Spinal cord (tissue), 4 donors: ENCODE results near the gene OR5D13. TPM values are rescaled to one million over a fixed set of nuclear protein-coding genes. Genes with fewer than 3 reads are reported as not detected.

Source experiments
- polyA plus RNA-seq, 2 donors: library from polyadenylated mRNA; unstranded; fragments of 120-200 nt; gene quantifications; one replicate each; pipeline ENCODE4 v1.2.1, GENCODE V29; 2013; ENCODE audit not compliant: insufficient read length in 2 of 2
- total RNA-seq, 2 donors: library from RNA; depleted of rRNA in 1 of 2; stranded (reverse); fragments of 120-200 nt in 1 of 2; fragments of >200 nt in 1 of 2; gene quantifications; one replicate each; pipeline versions ENCODE4 v1.2.3 to v1.2.4, GENCODE V29; 2013 to 2014

Gene OR5D13
- total and polyA plus RNA-seq, 4 donors = not detected

Other genes starting within 250 kb of the OR5D13 start
- not detected for gene OR4C15, start 219.0 kb upstream of the OR5D13 start, total RNA-seq
- not detected for gene OR4C15, start 219.0 kb upstream of the OR5D13 start, polyA plus RNA-seq
- not detected for gene OR4C16, start 201.3 kb upstream of the OR5D13 start, total RNA-seq
- gene OR4C16, start 201.3 kb upstream of the OR5D13 start, polyA plus RNA-seq = not detected
- not detected for gene OR4C11, start 165.8 kb upstream of the OR5D13 start, total RNA-seq
- gene OR4C11, start 165.8 kb upstream of the OR5D13 start, polyA plus RNA-seq = not detected
- gene OR4P4, start 138.3 kb upstream of the OR5D13 start, total RNA-seq = not detected
- under 1 TPM in 1 of 2 donors, not detected in 1; 0.15 TPM for gene OR4P4, start 138.3 kb upstream of the OR5D13 start, polyA plus RNA-seq
- gene OR4S2, start 125.1 kb upstream of the OR5D13 start, total RNA-seq = not detected
- gene OR4S2, start 125.1 kb upstream of the OR5D13 start, polyA plus RNA-seq = not detected
- not detected for gene OR4C6, start 111.2 kb upstream of the OR5D13 start, total RNA-seq
- gene OR4C6, start 111.2 kb upstream of the OR5D13 start, polyA plus RNA-seq = not detected
- gene OR5D14, start 22.1 kb downstream of the OR5D13 start, total RNA-seq = not detected
- not detected for gene OR5D14, start 22.1 kb downstream of the OR5D13 start, polyA plus RNA-seq
- gene OR5L1, start 37.9 kb downstream of the OR5D13 start, total RNA-seq = not detected
- gene OR5L1, start 37.9 kb downstream of the OR5D13 start, polyA plus RNA-seq = not detected
- not detected for gene OR5D18, start 46.2 kb downstream of the OR5D13 start, total RNA-seq
- gene OR5D18, start 46.2 kb downstream of the OR5D13 start, polyA plus RNA-seq = not detected
- not detected for gene OR5L2, start 53.8 kb downstream of the OR5D13 start, total RNA-seq
- gene OR5L2, start 53.8 kb downstream of the OR5D13 start, polyA plus RNA-seq = not detected
- not detected for gene OR5D16, start 65.3 kb downstream of the OR5D13 start, total RNA-seq
- gene OR5D16, start 65.3 kb downstream of the OR5D13 start, polyA plus RNA-seq = not detected
- gene TRIM51, start 109.9 kb downstream of the OR5D13 start, total RNA-seq = not detected
- not detected for gene TRIM51, start 109.9 kb downstream of the OR5D13 start, polyA plus RNA-seq
- not detected for gene OR5W2, start 141.1 kb downstream of the OR5D13 start, total RNA-seq
- not detected for gene OR5W2, start 141.1 kb downstream of the OR5D13 start, polyA plus RNA-seq
- gene OR5I1, start 163.0 kb downstream of the OR5D13 start, total RNA-seq = not detected
- gene OR5I1, start 163.0 kb downstream of the OR5D13 start, polyA plus RNA-seq = not detected
- not detected for gene OR10AG1, start 196.5 kb downstream of the OR5D13 start, total RNA-seq
- not detected for gene OR10AG1, start 196.5 kb downstream of the OR5D13 start, polyA plus RNA-seq
- not detected for gene OR5F1, start 221.2 kb downstream of the OR5D13 start, total RNA-seq
- gene OR5F1, start 221.2 kb downstream of the OR5D13 start, polyA plus RNA-seq = not detected